Uterus (tissue), 2 donors: ENCODE data around the gene CEMIP.

Experiments used
- CTCF ChIP-seq, 4 experiments: fragments of 200-600 bp in 2 of 4; fragments of 450-650 bp in 2 of 4; sonication (generic) in 2 of 4; IDR thresholded peaks; one replicate each; pipeline ENCODE4 v1.5.1; 2016 to 2019; ENCODE audit warnings: antibody characterized with exemption in 4 of 4, mild to moderate bottlenecking in 2 of 4, moderate library complexity in 1 of 4
- POLR2A ChIP-seq, 2 donors: fragments of 450-650 bp; IDR thresholded peaks; one replicate each; pipeline ENCODE4 v1.6.1; 2016; ENCODE audit warnings: antibody characterized with exemption in 2 of 2, mild to moderate bottlenecking in 1 of 2, moderate library complexity in 1 of 2

GRCh38 chr15:80788536-80788935 lies 9.4 kb downstream of the CEMIP start:
- TF ChIP-seq CTCF (IDR thresholded peaks at IDR 0.05): no peak
- no peak for TF ChIP-seq POLR2A (IDR thresholded peaks at IDR 0.05)
